HEK293 (cell line): ENCODE data around the gene HYDIN.
A peak's percentile ranks its signal among the peaks of the same experiment; 100 is the strongest.

Source experiments
- CTCF ChIA-PET: fragments of 350-600 bp; formaldehyde crosslinking; extraction: SDS; loops from one replicate; lab custom pipeline; 2021; ENCODE audit warnings: antibody characterized with exemption; lab: Yijun Ruan, JAX
- POLR2A ChIA-PET: fragments of 300-600 bp; formaldehyde crosslinking; extraction: SDS; loops from one replicate; lab custom pipeline; 2020; ENCODE audit warnings: antibody characterized with exemption, inconsistent platforms; lab: Yijun Ruan, JAX
- H3K27ac ChIP-seq: fragments of 200-500 bp; sonication (Bioruptor generic); 2 replicates; pipeline ENCODE4 v1.5.1; 2014; ENCODE audit warnings: low read depth, low read length, control low read depth, inconsistent platforms; ENCODE audit errors: extremely low read depth
- H3K36me3 ChIP-seq, 2 experiments: fragments of 200-500 bp in 1 of 2; sonication (Bioruptor generic) in 1 of 2; 1 replicate in 1 of 2; 2 replicates in 1 of 2; pipeline ENCODE4 v1.5.1; 2014 to 2017; ENCODE audit warnings: inconsistent platforms in 2 of 2, low read length in 2 of 2; ENCODE audit not compliant: control insufficient read depth in 2 of 2, insufficient read depth in 1 of 2
- H3K4me1 ChIP-seq: fragments of 200-500 bp; sonication (Bioruptor generic); 2 replicates; pipeline ENCODE4 v1.5.1; 2014; ENCODE audit warnings: mild to moderate bottlenecking, low read length, inconsistent platforms; ENCODE audit not compliant: control insufficient read depth, insufficient read depth
- H3K4me3 ChIP-seq: 2 replicates; pipeline ENCODE4 v1.5.1; 2011; ENCODE audit warnings: low read depth, mild to moderate bottlenecking, control low read depth, low read length, moderate library complexity
- H3K9me3 ChIP-seq: fragments of 200-500 bp; sonication (Bioruptor generic); 2 replicates; pipeline ENCODE4 v1.5.1; 2014; ENCODE audit warnings: low read depth, low read length, inconsistent platforms; ENCODE audit not compliant: control insufficient read depth, insufficient read depth
- SP3 ChIP-seq: fragments of 450-650 bp; formaldehyde crosslinking; IDR thresholded peaks from 2 replicates; pipeline ENCODE4 v1.5.1; 2016; ENCODE audit warnings: missing biosample characterization, missing genetic modification characterization
- YY1 ChIP-seq: fragments of 450-650 bp; formaldehyde crosslinking; IDR thresholded peaks from 2 replicates; pipeline ENCODE4 v1.5.1; 2018; ENCODE audit warnings: missing biosample characterization, missing genetic modification characterization
- ZIC2 ChIP-seq: fragments of 450-650 bp; formaldehyde crosslinking; IDR thresholded peaks from 2 replicates; pipeline ENCODE4 v1.5.1; 2016; ENCODE audit warnings: missing biosample characterization, missing genetic modification characterization
- ZNF138 ChIP-seq: fragments of 450-650 bp; formaldehyde crosslinking; IDR thresholded peaks from 2 replicates; pipeline ENCODE4 v1.5.1; 2016; ENCODE audit warnings: missing biosample characterization, missing genetic modification characterization, borderline replicate concordance
- ZNF202 ChIP-seq: fragments of 450-650 bp; formaldehyde crosslinking; IDR thresholded peaks from 2 replicates; pipeline ENCODE4 v1.5.1; 2016; ENCODE audit warnings: missing biosample characterization, missing genetic modification characterization, borderline replicate concordance
- ZNF221 ChIP-seq: fragments of 450-650 bp; formaldehyde crosslinking; IDR thresholded peaks from 2 replicates; pipeline ENCODE4 v1.5.1; 2017; ENCODE audit warnings: missing biosample characterization, missing genetic modification characterization, borderline replicate concordance
- ZNF24 ChIP-seq: fragments of 450-650 bp; formaldehyde crosslinking; IDR thresholded peaks from 2 replicates; pipeline ENCODE4 v1.5.1; 2016; ENCODE audit warnings: missing biosample characterization, missing genetic modification characterization
- ZNF248 ChIP-seq: fragments of 450-650 bp; formaldehyde crosslinking; IDR thresholded peaks from 2 replicates; pipeline ENCODE4 v1.5.1; 2017; ENCODE audit warnings: missing biosample characterization, missing genetic modification characterization
- ZNF473 ChIP-seq: fragments of 450-650 bp; formaldehyde crosslinking; IDR thresholded peaks from 2 replicates; pipeline ENCODE4 v1.5.1; 2017; ENCODE audit warnings: missing biosample characterization, missing genetic modification characterization
- ZNF560 ChIP-seq: fragments of 450-650 bp; formaldehyde crosslinking; IDR thresholded peaks from 2 replicates; pipeline ENCODE4 v1.5.1; 2017; ENCODE audit warnings: missing biosample characterization, missing genetic modification characterization, borderline replicate concordance
- ZNF623 ChIP-seq: fragments of 450-650 bp; formaldehyde crosslinking; IDR thresholded peaks from 2 replicates; pipeline ENCODE4 v1.5.1; 2016; ENCODE audit warnings: missing biosample characterization, missing genetic modification characterization
- ZNF777 ChIP-seq: fragments of 450-650 bp; formaldehyde crosslinking; IDR thresholded peaks from 2 replicates; pipeline ENCODE4 v1.5.1; 2017; ENCODE audit warnings: missing biosample characterization, missing genetic modification characterization, borderline replicate concordance
- ZXDB ChIP-seq: fragments of 450-650 bp; formaldehyde crosslinking; IDR thresholded peaks from 2 replicates; pipeline ENCODE4 v1.5.1; 2016; ENCODE audit warnings: missing biosample characterization, missing genetic modification characterization

The HYDIN gene

GRCh38 chr16:70759666-70760065 is 470.9 kb downstream of the HYDIN start:
- Histone ChIP-seq H3K36me3 (peaks cover 0 to 44% of the 10 kb centered on the region in 2 experiments; a peak in 2 of 3 replicates), H3K4me1 (no peaks in the 10 kb centered on the region), H3K4me3 (no peak overlapping the region), H3K9me3 (no peaks in the 10 kb centered on the region), H3K27ac (no peak overlapping the region)
- TF ChIP-seq ZNF138 (tag by site-specific recombination) (no peak), ZIC2 (tag by site-specific recombination) (peak; percentile 61)
- ChIA-PET CTCF (interaction anchor here (0.6 to 3.4 kb wide), 4 partner anchors 11 to 806 kb away, joined by 3 to 15 read pairs (median 3); no protein-coding TSS in a partner anchor), POLR2A (interaction anchor here (0.5 kb wide), 1 partner anchor 295 kb away, joined by 5 read pairs; no protein-coding TSS in a partner anchor)

- no peaks in the 10 kb centered on the region for H3K9me3 ChIP-seq
- H3K27ac ChIP-seq: no peak overlapping the region
- no peak overlapping the region for H3K4me3 ChIP-seq
- POLR2A ChIA-PET: no interaction called here
- TF ChIP-seq ZXDB (tag by site-specific recombination): no peak
- no peak for TF ChIP-seq ZNF24 (tag by site-specific recombination)
- TF ChIP-seq YY1 (tag by site-specific recombination): no peak
- TF ChIP-seq ZNF560: no peak
- no peak for TF ChIP-seq ZNF248 (tag by site-specific recombination)
- no peak for TF ChIP-seq ZNF777 (tag by site-specific recombination)
- no peak for TF ChIP-seq ZNF221 (tag by site-specific recombination)
- TF ChIP-seq SP3: no peak
- no peak for TF ChIP-seq ZNF623
- TF ChIP-seq ZNF473 (tag by site-specific recombination): no peak
- no peak for TF ChIP-seq ZNF202 (tag by site-specific recombination)
- CTCF ChIA-PET: interaction anchor here (3.4 kb wide), 1 partner anchor 12 kb away, joined by 15 read pairs; no protein-coding TSS in a partner anchor
- H3K4me1 ChIP-seq: no peaks in the 10 kb centered on the region
- H3K36me3 ChIP-seq: peaks cover 0 to 43% of the 10 kb centered on the region in 2 experiments; a peak in 2 of 3 replicates
Measured at GRCh38 chr16:70758786-70759185, 471.7 kb downstream of the HYDIN start.
